GM19099 (cell line): ENCODE data around the gene RGS3.

Source experiments
- POLR2A ChIP-seq: IDR thresholded peaks from 3 replicates; pipeline ENCODE4 v1.6.1; 2011; ENCODE audit warnings: low read depth; ENCODE audit not compliant: insufficient read length; ENCODE audit errors: extremely low read depth

The RGS3 gene

GRCh38 chr9:113590991-113591898 is 127.7 kb downstream of the RGS3 start:
- no peak for TF ChIP-seq POLR2A

- no peak for TF ChIP-seq POLR2A
These were observed 128.5 kb downstream of the RGS3 start for GRCh38 chr9:113591899-113592625.

- TF ChIP-seq POLR2A: no peak
These were observed 129.5 kb downstream of the RGS3 start for GRCh38 chr9:113592876-113593575.

GRCh38 chr9:113593682-113594281 is 130.3 kb downstream of the RGS3 start:
- no peak for TF ChIP-seq POLR2A

GRCh38 chr9:113594484-113595299 is 131.2 kb downstream of the RGS3 start:
- TF ChIP-seq POLR2A: no peak

- TF ChIP-seq POLR2A: no peak
These were observed 133.2 kb downstream of the RGS3 start for GRCh38 chr9:113596616-113597320.

GRCh38 chr9:113597390-113598241 is 134.1 kb downstream of the RGS3 start:
- no peak for TF ChIP-seq POLR2A

GRCh38 chr9:113598451-113598850 is 134.9 kb downstream of the RGS3 start:
- no peak for TF ChIP-seq POLR2A

GRCh38 chr9:113598883-113599282 is 135.4 kb downstream of the RGS3 start:
- TF ChIP-seq POLR2A: no peak

- TF ChIP-seq POLR2A: no peak
These were observed 136.1 kb downstream of the RGS3 start for GRCh38 chr9:113599646-113600022.

- no peak for TF ChIP-seq POLR2A
These were observed 136.7 kb downstream of the RGS3 start for GRCh38 chr9:113600023-113600823.
